Skeletal muscle satellite cell (primary cell): ENCODE results near the gene WDR88.

Experiments used
- H3K27me3 ChIP-seq: 2 replicates; pipeline ENCODE4 v1.7.0; 2013; ENCODE audit warnings: low read length; ENCODE audit not compliant: control insufficient read depth, insufficient read depth
- H3K36me3 ChIP-seq: 2 replicates; pipeline ENCODE4 v1.7.0; 2013; ENCODE audit warnings: mild to moderate bottlenecking, control low read depth, low read length; ENCODE audit not compliant: insufficient read depth
- H3K4me1 ChIP-seq: 2 replicates; pipeline ENCODE4 v1.7.0; 2013; ENCODE audit warnings: low read length; ENCODE audit not compliant: control insufficient read depth, insufficient read depth
- H3K4me2 ChIP-seq: 2 replicates; pipeline ENCODE4 v1.7.0; 2013; ENCODE audit warnings: mild to moderate bottlenecking, low read length
- H3K4me3 ChIP-seq: 2 replicates; pipeline ENCODE4 v1.7.0; 2013; ENCODE audit warnings: low read length
- H3K9ac ChIP-seq: 2 replicates; pipeline ENCODE4 v1.7.0; 2013; ENCODE audit warnings: mild to moderate bottlenecking, low read depth, low read length, moderate library complexity
- H3K9me3 ChIP-seq: replicated peaks from 2 replicates; pipeline ENCODE4 v1.7.0; 2013; ENCODE audit warnings: mild to moderate bottlenecking, control low read depth, low read length

The WDR88 gene

DNA sequence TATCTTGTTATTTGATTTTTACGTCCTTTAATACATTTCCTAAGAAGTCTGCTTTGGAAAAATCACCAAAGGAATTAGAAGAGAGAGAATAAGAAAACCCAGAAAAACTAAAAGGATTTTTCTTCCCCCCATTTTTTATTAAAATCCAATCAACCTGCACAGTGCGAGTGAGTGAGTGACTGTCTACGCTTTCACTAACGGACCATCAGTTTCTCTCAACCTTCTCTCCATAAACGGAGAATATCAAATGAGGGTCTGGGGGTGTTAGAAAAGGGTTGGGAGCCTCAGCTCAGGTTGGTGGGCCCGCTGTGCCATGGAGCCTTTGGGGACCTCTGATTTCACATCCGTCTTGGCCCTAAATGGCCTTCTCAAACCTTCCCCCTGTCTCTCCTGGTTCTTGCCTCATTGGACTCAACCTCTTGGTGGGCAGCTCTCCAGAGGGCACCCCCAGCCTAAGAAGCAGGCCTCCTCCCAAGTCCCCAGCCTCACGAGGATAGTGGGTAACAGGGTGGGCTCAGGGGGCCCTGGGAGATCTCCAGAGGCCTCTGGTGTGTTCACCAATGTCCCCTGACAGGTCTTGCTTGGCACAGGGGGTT, 61.5 kb downstream of the WDR88 start:
- Histone ChIP-seq H3K9ac (no peak overlapping the region), H3K27me3 (peaks cover 26% of the 10 kb centered on the region), H3K4me2 (peak overlapping the region; percentile 59), H3K36me3 (peaks cover 5% of the 10 kb centered on the region), H3K9me3 (no peaks in the 10 kb centered on the region), H3K4me1 (peaks cover 7% of the 10 kb centered on the region), H3K4me3 (peak overlapping the region; percentile 82)

GRCh38 chr19:33193865-33194362, 62.0 kb downstream of the WDR88 start, which contains the start of gene LRP3:
Gene LRP3 (plus strand): TSS chr19:33194330. CDS start chr19:33194786, 456 bp downstream.
- H3K4me1 ChIP-seq = peaks cover 7% of the 10 kb centered on the region
- no peaks in the 10 kb centered on the region for H3K9me3 ChIP-seq
- H3K9ac ChIP-seq = peak within 1 kb of the TSS; percentile 81
- H3K36me3 ChIP-seq = peaks cover 5% of the 10 kb centered on the region
- peak within 1 kb of the TSS; percentile 82 for H3K4me3 ChIP-seq
- H3K4me2 ChIP-seq = peak within 1 kb of the TSS; percentile 80
- peaks cover 26% of the 10 kb centered on the region for H3K27me3 ChIP-seq

- Histone ChIP-seq H3K4me3 (peak overlapping the region; percentile 82), H3K4me1 (peaks cover 7% of the 10 kb centered on the region)
These were observed 62.6 kb downstream of the WDR88 start for GRCh38 chr19:33194532-33194885.

GRCh38 chr19:33194886-33195644, 63.2 kb downstream of the WDR88 start:
- Histone ChIP-seq H3K27me3 (peaks cover 25% of the 10 kb centered on the region), H3K36me3 (peaks cover 5% of the 10 kb centered on the region), H3K4me1 (peaks cover 7% of the 10 kb centered on the region), H3K4me2 (peak overlapping the region; percentile 80), H3K9me3 (no peaks in the 10 kb centered on the region), H3K4me3 (peak overlapping the region; percentile 82), H3K9ac (peak overlapping the region; percentile 81)

More at GRCh38 chr19:33194532-33194885, 62.6 kb downstream of the WDR88 start:
- H3K36me3 ChIP-seq = peaks cover 5% of the 10 kb centered on the region
- H3K9me3 ChIP-seq = no peaks in the 10 kb centered on the region
- H3K27me3 ChIP-seq = peaks cover 26% of the 10 kb centered on the region
- H3K4me2 ChIP-seq = peak overlapping the region; percentile 80
- peak overlapping the region; percentile 81 for H3K9ac ChIP-seq

DNA sequence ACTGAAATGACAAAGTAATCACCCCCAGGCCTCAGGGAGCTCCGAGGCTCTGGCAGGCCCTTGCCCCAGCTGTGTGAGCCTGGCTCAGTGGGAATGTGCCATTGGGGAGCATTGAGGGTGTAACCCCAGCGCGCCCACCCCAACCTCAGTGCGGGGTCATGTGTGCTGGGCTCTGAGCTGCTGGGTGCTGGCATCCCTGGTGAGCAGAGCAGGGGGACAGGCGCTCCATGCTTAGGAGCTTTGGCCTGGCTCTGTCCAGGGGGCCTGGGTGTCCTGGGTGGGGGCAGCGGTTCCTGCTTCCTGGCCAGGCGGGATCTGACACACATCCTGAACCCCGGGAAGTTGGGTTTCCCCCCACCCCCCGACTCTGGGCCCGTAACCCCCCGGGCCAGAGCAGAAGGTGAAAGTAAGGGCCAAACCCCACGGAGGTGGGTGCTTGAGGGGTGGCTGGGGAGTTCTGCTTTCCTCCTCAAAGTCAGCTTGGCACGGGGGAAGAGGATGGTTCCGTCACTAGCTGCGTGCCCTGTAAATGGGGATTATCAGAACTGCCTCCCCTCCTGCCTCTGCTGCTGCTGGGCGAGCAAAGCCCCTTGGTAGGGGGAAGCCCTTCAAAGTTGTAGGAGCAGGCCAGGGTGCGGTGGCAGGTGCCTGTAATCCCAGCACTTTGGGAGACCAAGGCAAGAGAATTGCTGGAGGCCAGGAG, 63.9 kb downstream of the WDR88 start:
- Histone ChIP-seq H3K4me1 (peaks cover 7% of the 10 kb centered on the region), H3K4me3 (peak overlapping the region; percentile 82), H3K9ac (peak overlapping the region; percentile 81)

GRCh38 chr19:33196446-33197193, 64.7 kb downstream of the WDR88 start:
- Histone ChIP-seq H3K27me3 (peaks cover 16% of the 10 kb centered on the region), H3K36me3 (peaks cover 5% of the 10 kb centered on the region)

More for the DNA sequence above, 63.9 kb downstream of the WDR88 start:
- Histone ChIP-seq H3K27me3 (peaks cover 19% of the 10 kb centered on the region), H3K9me3 (no peaks in the 10 kb centered on the region), H3K4me2 (peak overlapping the region; percentile 80), H3K36me3 (peaks cover 5% of the 10 kb centered on the region)

DNA sequence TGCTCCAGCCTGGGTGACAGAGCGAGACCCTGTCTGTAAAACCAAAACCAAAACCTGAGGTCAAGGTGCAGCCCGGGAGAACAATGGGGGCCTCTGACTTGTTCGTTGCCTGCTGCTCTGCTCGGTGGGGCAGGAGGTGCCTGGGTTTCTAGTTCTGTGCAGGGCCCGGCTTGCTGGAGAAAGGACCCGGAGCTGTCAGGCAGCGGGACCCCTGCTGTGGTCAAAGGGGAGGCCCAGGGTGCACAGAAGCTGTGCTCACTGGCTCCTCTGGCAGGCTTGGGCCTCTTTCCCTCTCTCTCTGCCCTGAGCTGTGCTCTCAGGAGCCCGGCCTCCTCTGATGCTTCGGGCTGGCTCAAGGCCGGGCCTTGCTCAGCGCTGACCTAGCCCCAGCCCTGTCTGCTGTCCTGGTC, 65.7 kb downstream of the WDR88 start:
- no peak overlapping the region for H3K9ac ChIP-seq
- H3K36me3 ChIP-seq = peaks cover 5% of the 10 kb centered on the region
- no peak overlapping the region for H3K4me2 ChIP-seq
- no peaks in the 10 kb centered on the region for H3K9me3 ChIP-seq
- H3K27me3 ChIP-seq = peaks cover 8% of the 10 kb centered on the region
- H3K4me3 ChIP-seq = no peak overlapping the region
- H3K4me1 ChIP-seq = peaks cover 7% of the 10 kb centered on the region

More at GRCh38 chr19:33196446-33197193, 64.7 kb downstream of the WDR88 start:
- Histone ChIP-seq H3K4me3 (no peak overlapping the region), H3K4me1 (peaks cover 7% of the 10 kb centered on the region), H3K9ac (no peak overlapping the region), H3K9me3 (no peaks in the 10 kb centered on the region), H3K4me2 (no peak overlapping the region)

GRCh38 chr19:33198169-33198568, 66.3 kb downstream of the WDR88 start:
- peaks cover 5% of the 10 kb centered on the region for H3K36me3 ChIP-seq
- peaks cover 7% of the 10 kb centered on the region for H3K4me1 ChIP-seq
- H3K27me3 ChIP-seq = peaks cover 3% of the 10 kb centered on the region
- H3K4me2 ChIP-seq = no peak overlapping the region
- no peak overlapping the region for H3K9ac ChIP-seq
- no peak overlapping the region for H3K4me3 ChIP-seq
- H3K9me3 ChIP-seq = no peaks in the 10 kb centered on the region

DNA sequence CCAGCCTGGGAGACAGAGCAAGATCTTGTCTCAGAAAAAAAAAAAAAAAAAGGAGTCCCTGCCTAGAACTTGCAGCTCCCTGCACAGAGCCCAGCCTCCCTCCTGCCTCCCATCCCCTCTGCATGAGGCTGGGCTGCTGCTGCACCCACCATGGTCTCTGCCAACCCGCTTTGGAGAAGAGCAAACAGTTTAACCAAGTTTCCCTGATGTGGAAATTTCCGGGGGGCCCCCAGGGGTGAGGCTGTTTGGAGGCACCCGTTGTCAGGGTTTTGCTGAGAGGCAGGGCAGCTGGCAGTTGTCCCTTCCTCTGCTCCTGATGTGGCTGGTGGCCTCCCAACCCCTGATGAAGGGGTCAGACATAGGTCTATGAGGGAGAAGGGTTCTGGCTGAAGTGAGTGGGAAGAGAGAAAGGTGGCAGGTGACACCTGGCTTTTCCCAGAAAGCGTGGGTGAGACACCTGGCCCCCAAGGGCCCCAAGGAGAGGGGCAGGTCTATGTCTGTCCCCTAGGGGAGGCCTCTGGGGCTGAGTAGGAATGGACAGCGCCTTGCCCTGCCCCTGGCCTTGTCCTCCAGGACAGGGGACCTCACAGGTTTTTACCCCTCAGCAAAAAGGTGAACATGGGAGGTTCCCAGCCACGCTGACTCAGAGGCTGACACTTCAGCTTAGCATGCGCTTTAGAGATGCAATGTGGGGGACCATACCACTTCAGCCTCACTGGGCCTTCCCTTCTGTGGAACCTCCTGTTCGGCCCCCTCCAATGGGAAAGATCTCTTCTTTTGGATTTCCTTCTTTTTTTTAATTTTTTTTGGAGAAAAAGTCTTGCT, 67.7 kb downstream of the WDR88 start:
- Histone ChIP-seq H3K36me3 (peaks cover 5% of the 10 kb centered on the region), H3K4me2 (no peak overlapping the region), H3K27me3 (no peaks in the 10 kb centered on the region), H3K9ac (no peak overlapping the region), H3K9me3 (no peaks in the 10 kb centered on the region), H3K4me3 (no peak overlapping the region), H3K4me1 (peaks cover 4% of the 10 kb centered on the region)

- no peak overlapping the region for H3K9ac ChIP-seq
- no peak overlapping the region for H3K4me2 ChIP-seq
- no peak overlapping the region for H3K4me3 ChIP-seq
- H3K36me3 ChIP-seq = peaks cover 5% of the 10 kb centered on the region
- H3K27me3 ChIP-seq = no peaks in the 10 kb centered on the region
- H3K9me3 ChIP-seq = no peaks in the 10 kb centered on the region
- no peaks in the 10 kb centered on the region for H3K4me1 ChIP-seq
These were observed 69.6 kb downstream of the WDR88 start for GRCh38 chr19:33201473-33201872.
